Neural progenitor cell (in vitro differentiated cells): ENCODE data around the gene AMER1. TPM values are rescaled to one million over a fixed set of nuclear protein-coding genes. Genes with fewer than 3 reads are reported as not detected.

Source experiments
- DNase-seq: peaks from one replicate; pipeline ENCODE4 v3.0.0-alpha.2; 2016; ENCODE audit warnings: low spot score
- H2AFZ ChIP-seq: fragments of 200-600 bp; sonication (generic); replicated peaks from 2 replicates; pipeline ENCODE4 v1.6.1; 2016; ENCODE audit warnings: antibody characterized with exemption
- H3F3A ChIP-seq: fragments of 200-600 bp; sonication (generic); 2 replicates; pipeline ENCODE4 v1.6.1; 2016; ENCODE audit warnings: antibody characterized with exemption, low read depth
- H3K27ac ChIP-seq: fragments of 200-600 bp; sonication (generic); 2 replicates; pipeline ENCODE4 v1.5.1; 2016; ENCODE audit warnings: mild to moderate bottlenecking
- H3K27me3 ChIP-seq: fragments of 200-600 bp; sonication (generic); 2 replicates; pipeline ENCODE4 v1.6.1; 2016; ENCODE audit warnings: mild to moderate bottlenecking, moderate library complexity
- H3K36me3 ChIP-seq: fragments of 200-600 bp; sonication (generic); 2 replicates; pipeline ENCODE4 v1.5.1; 2016
- H3K4me1 ChIP-seq: fragments of 200-600 bp; sonication (generic); 2 replicates; pipeline ENCODE4 v1.6.1; 2016; ENCODE audit warnings: mixed run types
- H3K4me2 ChIP-seq: fragments of 200-600 bp; sonication (generic); 2 replicates; pipeline ENCODE4 v1.6.1; 2016
- H3K4me3 ChIP-seq: fragments of 200-600 bp; sonication (generic); 2 replicates; pipeline ENCODE4 v1.5.1; 2016
- H3K79me2 ChIP-seq: fragments of 200-600 bp; sonication (generic); 2 replicates; pipeline ENCODE4 v1.6.1; 2016; ENCODE audit warnings: low read depth
- H3K9ac ChIP-seq: fragments of 200-600 bp; sonication (generic); 2 replicates; pipeline ENCODE4 v1.6.1; 2016
- H3K9me3 ChIP-seq: fragments of 200-600 bp; sonication (generic); 2 replicates; pipeline ENCODE4 v1.5.1; 2016; ENCODE audit warnings: low read depth
- H4K20me1 ChIP-seq: fragments of 200-600 bp; sonication (generic); 2 replicates; pipeline ENCODE4 v1.6.1; 2016; ENCODE audit warnings: low read depth
- H3K27ac Mint-ChIP-seq: 3 replicates; pipeline ENCODE4 v1.8.0; 2021; ENCODE audit warnings: mixed read lengths
- H3K27me3 Mint-ChIP-seq: 2 replicates; pipeline ENCODE4 v1.8.0; 2022; ENCODE audit warnings: low read depth, mild to moderate bottlenecking, inconsistent platforms, moderate library complexity, mixed read lengths; ENCODE audit not compliant: insufficient read depth
- H3K36me3 Mint-ChIP-seq: 3 replicates; pipeline ENCODE4 v1.8.0; 2021; ENCODE audit warnings: mixed read lengths
- H3K4me1 Mint-ChIP-seq: 3 replicates; pipeline ENCODE4 v1.8.0; 2021; ENCODE audit warnings: mixed read lengths
- H3K4me3 Mint-ChIP-seq: 3 replicates; pipeline ENCODE4 v1.8.0; 2021; ENCODE audit warnings: mild to moderate bottlenecking, moderate library complexity, mixed read lengths
- H3K9me3 Mint-ChIP-seq: 3 replicates; pipeline ENCODE4 v1.8.0; 2020; ENCODE audit warnings: mixed read lengths
- EZH2 ChIP-seq: fragments of 200-600 bp; sonication (generic); IDR thresholded peaks from 2 replicates; pipeline ENCODE4 v1.6.1; 2017; ENCODE audit warnings: antibody characterized with exemption, mild to moderate bottlenecking, moderate library complexity
- EZH2phosphoT487 ChIP-seq: fragments of 200-600 bp; sonication (generic); IDR thresholded peaks from 2 replicates; pipeline ENCODE4 v1.6.1; 2017; ENCODE audit warnings: antibody characterized with exemption
- total RNA-seq: library from RNA; depleted of rRNA; stranded (reverse); fragments of >200 nt; gene quantifications from 2 replicates; pipeline ENCODE4 v1.2.3, GENCODE V29; 2015; ENCODE audit warnings: low replicate concordance
- TF ChIP-seq, protein P1 (sequence below): fragments of 200-600 bp; sonication (generic); IDR thresholded peaks from 2 replicates; pipeline ENCODE4 v1.5.1; 2017; ENCODE audit warnings: antibody characterized with exemption, mild to moderate bottlenecking

The AMER1 gene
- total RNA-seq, 1 donor from 2014 or later = 6.7 TPM

GRCh38 chrX:64195862-64196261, 9.6 kb downstream of the AMER1 start:
- H3K27ac ChIP-seq = no peak overlapping the region

DNA sequence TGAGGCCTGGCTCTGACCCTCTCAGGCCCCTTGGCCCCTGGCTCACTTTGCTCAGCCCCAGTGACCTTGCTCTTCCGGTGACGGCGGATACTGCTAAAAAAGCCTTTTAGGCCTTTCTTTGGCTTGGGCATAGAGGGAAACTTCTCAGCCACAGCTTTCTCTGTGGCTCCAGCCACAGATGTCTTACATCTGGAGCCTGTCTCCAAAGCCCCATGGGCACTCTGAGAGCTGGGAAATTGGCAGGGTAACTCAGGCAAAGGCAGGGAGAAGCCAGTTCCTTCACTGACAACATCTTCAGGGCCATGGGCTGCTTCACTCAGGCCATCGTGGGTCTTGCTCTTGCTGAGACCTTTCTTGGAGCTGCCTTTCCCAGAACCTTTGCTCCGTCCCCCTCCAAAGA, 12.8 kb downstream of the AMER1 start:
- no peaks in the 10 kb centered on the region for H4K20me1 ChIP-seq
- no peak overlapping the region for H2AFZ ChIP-seq
- Mint-ChIP-seq H3K4me3 (no peak overlapping the region), H3K27me3 (no peaks in the 10 kb centered on the region), H3K9me3 (peaks cover 9% of the 10 kb centered on the region), H3K36me3 (peaks cover 22% of the 10 kb centered on the region), H3K4me1 (no peaks in the 10 kb centered on the region), H3K27ac (no peak overlapping the region)
- H3F3A ChIP-seq = no peaks in the 10 kb centered on the region
- TF ChIP-seq EZH2 = no peak
- TF ChIP-seq, protein P1, sequence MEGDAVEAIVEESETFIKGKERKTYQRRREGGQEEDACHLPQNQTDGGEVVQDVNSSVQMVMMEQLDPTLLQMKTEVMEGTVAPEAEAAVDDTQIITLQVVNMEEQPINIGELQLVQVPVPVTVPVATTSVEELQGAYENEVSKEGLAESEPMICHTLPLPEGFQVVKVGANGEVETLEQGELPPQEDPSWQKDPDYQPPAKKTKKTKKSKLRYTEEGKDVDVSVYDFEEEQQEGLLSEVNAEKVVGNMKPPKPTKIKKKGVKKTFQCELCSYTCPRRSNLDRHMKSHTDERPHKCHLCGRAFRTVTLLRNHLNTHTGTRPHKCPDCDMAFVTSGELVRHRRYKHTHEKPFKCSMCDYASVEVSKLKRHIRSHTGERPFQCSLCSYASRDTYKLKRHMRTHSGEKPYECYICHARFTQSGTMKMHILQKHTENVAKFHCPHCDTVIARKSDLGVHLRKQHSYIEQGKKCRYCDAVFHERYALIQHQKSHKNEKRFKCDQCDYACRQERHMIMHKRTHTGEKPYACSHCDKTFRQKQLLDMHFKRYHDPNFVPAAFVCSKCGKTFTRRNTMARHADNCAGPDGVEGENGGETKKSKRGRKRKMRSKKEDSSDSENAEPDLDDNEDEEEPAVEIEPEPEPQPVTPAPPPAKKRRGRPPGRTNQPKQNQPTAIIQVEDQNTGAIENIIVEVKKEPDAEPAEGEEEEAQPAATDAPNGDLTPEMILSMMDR = no peak
- TF ChIP-seq EZH2phosphoT487 = no peak
- H3K27ac ChIP-seq = no peak overlapping the region
- no peaks in the 10 kb centered on the region for H3K27me3 ChIP-seq
- H3K4me1 ChIP-seq = no peaks in the 10 kb centered on the region
- H3K79me2 ChIP-seq = no peaks in the 10 kb centered on the region
- H3K36me3 ChIP-seq = no peaks in the 10 kb centered on the region
- no peak overlapping the region for H3K4me3 ChIP-seq
- H3K9ac ChIP-seq = no peak overlapping the region
- no peak overlapping the region for H3K4me2 ChIP-seq
- no peak for DNase-seq
- no peaks in the 10 kb centered on the region for H3K9me3 ChIP-seq

More at GRCh38 chrX:64195862-64196261, 9.6 kb downstream of the AMER1 start:
- H3K36me3 ChIP-seq = no peaks in the 10 kb centered on the region
- no peaks in the 10 kb centered on the region for H3K79me2 ChIP-seq
- no peak for DNase-seq
- Mint-ChIP-seq H3K4me1 (peaks cover 4% of the 10 kb centered on the region), H3K27ac (no peak overlapping the region), H3K27me3 (peaks cover 3% of the 10 kb centered on the region), H3K4me3 (no peak overlapping the region), H3K9me3 (peaks cover 13% of the 10 kb centered on the region), H3K36me3 (peaks cover 19% of the 10 kb centered on the region)
- no peaks in the 10 kb centered on the region for H4K20me1 ChIP-seq
- no peaks in the 10 kb centered on the region for H3K27me3 ChIP-seq
- no peaks in the 10 kb centered on the region for H3F3A ChIP-seq
- H3K9ac ChIP-seq = no peak overlapping the region
- no peaks in the 10 kb centered on the region for H3K9me3 ChIP-seq
- H3K4me3 ChIP-seq = no peak overlapping the region
- no peaks in the 10 kb centered on the region for H3K4me1 ChIP-seq
- no peak overlapping the region for H2AFZ ChIP-seq
- no peak for TF ChIP-seq EZH2
- TF ChIP-seq, protein P1 = no peak
- TF ChIP-seq EZH2phosphoT487 = no peak
- no peak overlapping the region for H3K4me2 ChIP-seq

GRCh38 chrX:64192040-64192439, 13.5 kb downstream of the AMER1 start:
- Histone ChIP-seq H3K4me3 (no peak overlapping the region), H3K27ac (no peak overlapping the region), H3K9me3 (no peaks in the 10 kb centered on the region), H3K27me3 (no peaks in the 10 kb centered on the region), H3K4me2 (no peak overlapping the region), H2AFZ (no peak overlapping the region), H3K79me2 (no peaks in the 10 kb centered on the region), H3F3A (no peaks in the 10 kb centered on the region), H3K36me3 (no peaks in the 10 kb centered on the region), H3K4me1 (no peaks in the 10 kb centered on the region), H4K20me1 (no peaks in the 10 kb centered on the region), H3K9ac (no peak overlapping the region)
- no peak for DNase-seq
- H3K4me3 Mint-ChIP-seq = no peak overlapping the region
- no peaks in the 10 kb centered on the region for H3K4me1 Mint-ChIP-seq
- H3K27ac Mint-ChIP-seq = no peak overlapping the region
- no peaks in the 10 kb centered on the region for H3K27me3 Mint-ChIP-seq
- H3K36me3 Mint-ChIP-seq = peaks cover 22% of the 10 kb centered on the region
- TF ChIP-seq, protein P1 = no peak
- TF ChIP-seq EZH2 (no peak), EZH2phosphoT487 (no peak)
- peaks cover 9% of the 10 kb centered on the region for H3K9me3 Mint-ChIP-seq
